ENCODE measurements around the gene MAP10. TPM values are rescaled to one million over a fixed set of nuclear protein-coding genes. Genes with fewer than 3 reads are reported as not detected.

MAP10 gene
- total and polyA plus RNA-seq, 10 donors: 1.2 to 4.9 (median 2.2) TPM

DNA sequence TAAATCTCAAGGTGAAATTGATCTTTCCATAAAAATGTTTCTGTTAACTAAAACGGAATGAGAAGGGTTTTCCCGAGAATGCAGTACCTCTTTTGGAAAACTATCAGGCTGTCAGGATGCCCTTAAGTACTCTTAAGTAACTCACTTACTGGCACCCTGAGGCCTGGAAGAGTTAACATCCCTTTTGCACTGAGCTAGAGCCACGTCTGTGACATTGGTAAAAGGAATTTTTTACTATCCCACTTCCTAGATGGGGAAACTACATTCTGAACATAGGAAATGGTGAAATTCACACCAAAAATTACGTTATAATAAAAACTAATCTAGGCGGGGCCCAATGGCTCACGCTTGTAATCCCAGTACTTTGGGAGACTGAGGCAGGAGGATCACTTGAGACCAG, 39.7 kb upstream of the MAP10 start:
- TF ChIP-seq POLR2A (IDR thresholded peaks at IDR 0.05) (no peak), POLR2AphosphoS5 (IDR thresholded peaks at IDR 0.05) (no peak)
- TF ChIP-seq, protein P1, sequence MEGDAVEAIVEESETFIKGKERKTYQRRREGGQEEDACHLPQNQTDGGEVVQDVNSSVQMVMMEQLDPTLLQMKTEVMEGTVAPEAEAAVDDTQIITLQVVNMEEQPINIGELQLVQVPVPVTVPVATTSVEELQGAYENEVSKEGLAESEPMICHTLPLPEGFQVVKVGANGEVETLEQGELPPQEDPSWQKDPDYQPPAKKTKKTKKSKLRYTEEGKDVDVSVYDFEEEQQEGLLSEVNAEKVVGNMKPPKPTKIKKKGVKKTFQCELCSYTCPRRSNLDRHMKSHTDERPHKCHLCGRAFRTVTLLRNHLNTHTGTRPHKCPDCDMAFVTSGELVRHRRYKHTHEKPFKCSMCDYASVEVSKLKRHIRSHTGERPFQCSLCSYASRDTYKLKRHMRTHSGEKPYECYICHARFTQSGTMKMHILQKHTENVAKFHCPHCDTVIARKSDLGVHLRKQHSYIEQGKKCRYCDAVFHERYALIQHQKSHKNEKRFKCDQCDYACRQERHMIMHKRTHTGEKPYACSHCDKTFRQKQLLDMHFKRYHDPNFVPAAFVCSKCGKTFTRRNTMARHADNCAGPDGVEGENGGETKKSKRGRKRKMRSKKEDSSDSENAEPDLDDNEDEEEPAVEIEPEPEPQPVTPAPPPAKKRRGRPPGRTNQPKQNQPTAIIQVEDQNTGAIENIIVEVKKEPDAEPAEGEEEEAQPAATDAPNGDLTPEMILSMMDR (IDR thresholded peaks at IDR 0.05 in 8 of 11, conservative IDR thresholded peaks at IDR 0.05 in 3 of 11): no peak
- Histone ChIP-seq H3K4me3 (no peak overlapping the region), H3K9me3 (peaks cover 0 to 3% (median 0%) of the 10 kb centered on the region in 8 donors), H3K36me3 (no peaks in the 10 kb centered on the region), H3K27me3 (replicated peaks in 1 of 7) (peaks cover 0 to 5% (median 0%) of the 10 kb centered on the region in 7 donors), H3K4me1 (no peaks in the 10 kb centered on the region), H3K27ac (no peak overlapping the region)
- 36 to 74% (median 62%) methylated on average over 6 of the region's 6 CpGs for WGBS, 5 donors
- intact Hi-C loops (cut with DNase I; ENCODE audit: low total_unique reads): no loop called here
- no peak for DNase-seq

DNA sequence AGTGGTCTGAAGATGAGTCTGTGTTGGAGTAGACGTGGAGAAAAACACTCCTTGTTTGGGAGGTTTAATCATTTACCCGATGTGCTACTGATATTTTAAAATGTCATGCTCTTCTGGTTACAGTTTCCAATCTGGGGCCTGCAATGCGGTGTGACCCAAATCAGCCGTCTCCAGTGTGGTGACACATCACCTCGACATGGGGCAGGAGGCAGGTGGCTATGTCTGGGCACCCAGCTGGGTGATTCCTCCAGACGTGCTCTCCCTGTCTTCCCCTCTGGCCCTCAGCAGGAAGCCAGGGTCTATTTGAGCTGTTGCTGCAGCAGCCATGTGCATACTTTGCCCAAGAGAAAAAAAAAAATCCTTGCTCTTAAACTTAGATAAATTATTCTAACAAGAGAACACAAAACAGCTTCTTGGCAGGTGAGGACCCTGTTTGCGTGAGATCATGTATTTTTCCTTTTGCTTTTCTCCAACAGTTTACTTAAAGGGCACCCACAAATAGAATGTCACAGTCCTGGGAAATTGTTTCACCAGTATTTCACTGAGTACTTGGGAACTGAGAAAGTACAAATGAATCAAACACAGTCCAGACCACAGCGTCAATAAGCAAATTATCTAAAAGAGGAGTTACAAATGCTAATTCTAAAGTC, 38.9 kb upstream of the MAP10 start:
- intact Hi-C loops (cut with DNase I; ENCODE audit: low total_unique reads): no loop called here
- Histone ChIP-seq H3K4me3 (no peak overlapping the region), H3K36me3 (no peaks in the 10 kb centered on the region), H3K4me1 (no peaks in the 10 kb centered on the region), H3K27ac (no peak overlapping the region), H3K27me3 (replicated peaks in 1 of 7) (peaks cover 0 to 5% (median 0%) of the 10 kb centered on the region in 7 donors), H3K9me3 (peaks cover 0 to 3% (median 0%) of the 10 kb centered on the region in 8 donors)
- no peak for DNase-seq
- WGBS, 5 donors: 56 to 62% (median 59%) methylated on average over 8 of the region's 8 CpGs
- TF ChIP-seq, protein P1 (IDR thresholded peaks at IDR 0.05 in 8 of 11, conservative IDR thresholded peaks at IDR 0.05 in 3 of 11): no peak
- TF ChIP-seq POLR2A (IDR thresholded peaks at IDR 0.05) (no peak), POLR2AphosphoS5 (IDR thresholded peaks at IDR 0.05) (no peak)

GRCh38 chr1:232766904-232767303, 38.3 kb upstream of the MAP10 start:
- H3K4me1 ChIP-seq: no peaks in the 10 kb centered on the region
- DNase-seq: no peak
- 45 to 85% (median 57%) methylated on average over 1 of the region's 1 CpG for WGBS, 5 donors
- intact Hi-C loops (cut with DNase I; ENCODE audit: low total_unique reads): no loop called here
- H3K4me3 ChIP-seq: no peak overlapping the region
- peaks cover 0 to 5% (median 0%) of the 10 kb centered on the region in 7 donors for H3K27me3 ChIP-seq (replicated peaks in 1 of 7)
- H3K27ac ChIP-seq: peak overlapping the region in 1 of 8 donors; percentile 39
- TF ChIP-seq POLR2AphosphoS5 (IDR thresholded peaks at IDR 0.05) (no peak), POLR2A (IDR thresholded peaks at IDR 0.05) (no peak)
- TF ChIP-seq, protein P1 (IDR thresholded peaks at IDR 0.05 in 8 of 11, conservative IDR thresholded peaks at IDR 0.05 in 3 of 11): no peak
- no peaks in the 10 kb centered on the region for H3K36me3 ChIP-seq
- H3K9me3 ChIP-seq: peaks cover 0 to 3% (median 0%) of the 10 kb centered on the region in 8 donors

- 51 to 61% (median 52%) methylated on average over 14 of the region's 14 CpGs for WGBS, 5 donors
- no peak for DNase-seq
- intact Hi-C loops (cut with DNase I; ENCODE audit: low total_unique reads): no loop called here
- H3K4me1 ChIP-seq: no peaks in the 10 kb centered on the region
- H3K4me3 ChIP-seq: no peak overlapping the region
- H3K27ac ChIP-seq: peak overlapping the region in 2 of 8 donors; percentile 36 to 39
- TF ChIP-seq POLR2AphosphoS5 (IDR thresholded peaks at IDR 0.05): no peak
- TF ChIP-seq POLR2A (IDR thresholded peaks at IDR 0.05): no peak
- TF ChIP-seq, protein P1 (IDR thresholded peaks at IDR 0.05 in 8 of 11, conservative IDR thresholded peaks at IDR 0.05 in 3 of 11): no peak
- H3K36me3 ChIP-seq: no peaks in the 10 kb centered on the region
- peaks cover 0 to 3% (median 0%) of the 10 kb centered on the region in 8 donors for H3K9me3 ChIP-seq
- peaks cover 0 to 5% (median 0%) of the 10 kb centered on the region in 7 donors for H3K27me3 ChIP-seq (replicated peaks in 1 of 7)
Measured at GRCh38 chr1:232767305-232768074, 37.7 kb upstream of the MAP10 start.
